DMS53 (cell line): Measurements from ENCODE around the gene FSHR.
A peak's percentile ranks its signal among the peaks of the same experiment; 100 is the strongest.

Experiments used
- DNase-seq: peaks from one replicate; lab custom pipeline; 2025; lab: John Stamatoyannopoulos, UW

The FSHR gene

GRCh38 chr2:48954935-48955334 lies 199.4 kb downstream of the FSHR start:
- no peak for DNase-seq

GRCh38 chr2:48954311-48954710 lies 200.0 kb downstream of the FSHR start:
- peak; percentile 7 for DNase-seq

DNA sequence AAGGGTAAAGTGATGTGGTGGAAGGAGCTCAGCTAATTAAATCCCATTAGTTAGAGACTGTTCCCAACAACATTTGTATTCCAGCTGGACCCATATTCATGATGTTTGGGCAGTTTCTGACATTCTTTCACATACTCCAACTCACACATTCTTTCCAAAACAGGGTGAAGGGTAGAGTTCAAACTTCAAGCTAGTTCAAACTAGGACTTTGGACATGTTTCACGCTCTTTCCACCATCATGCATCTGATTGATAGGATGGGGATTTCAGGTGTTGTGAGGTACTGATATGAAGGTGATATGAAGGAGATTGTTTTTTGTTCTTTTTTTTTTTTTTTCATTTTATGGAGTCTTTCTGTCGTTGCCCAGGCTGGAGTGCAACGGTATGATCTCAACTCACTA lies 201.7 kb downstream of the FSHR start:
- DNase-seq, result no peak

DNA sequence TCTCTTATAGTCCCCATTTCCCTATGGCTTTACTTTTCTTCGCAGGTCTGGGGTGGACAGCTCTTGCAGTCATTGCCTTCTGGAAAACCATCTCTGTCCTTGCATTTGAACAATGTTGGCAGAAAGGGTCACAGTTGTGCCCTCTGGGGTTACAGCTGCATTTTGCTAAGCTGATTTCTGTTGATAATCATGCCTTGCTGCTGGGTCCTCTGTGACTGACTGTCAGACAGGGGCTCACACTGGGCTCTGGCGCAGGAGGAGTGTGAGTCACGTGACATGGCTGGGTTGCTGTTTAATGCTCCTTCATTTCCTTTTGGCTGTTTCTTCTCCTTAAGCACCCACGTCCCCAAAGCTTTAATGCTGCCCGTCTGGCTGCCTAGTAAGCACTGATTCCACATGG lies 202.2 kb downstream of the FSHR start:
- no peak for DNase-seq

- DNase-seq, result no peak
These were observed 205.8 kb downstream of the FSHR start for GRCh38 chr2:48948400-48949125.

DNA sequence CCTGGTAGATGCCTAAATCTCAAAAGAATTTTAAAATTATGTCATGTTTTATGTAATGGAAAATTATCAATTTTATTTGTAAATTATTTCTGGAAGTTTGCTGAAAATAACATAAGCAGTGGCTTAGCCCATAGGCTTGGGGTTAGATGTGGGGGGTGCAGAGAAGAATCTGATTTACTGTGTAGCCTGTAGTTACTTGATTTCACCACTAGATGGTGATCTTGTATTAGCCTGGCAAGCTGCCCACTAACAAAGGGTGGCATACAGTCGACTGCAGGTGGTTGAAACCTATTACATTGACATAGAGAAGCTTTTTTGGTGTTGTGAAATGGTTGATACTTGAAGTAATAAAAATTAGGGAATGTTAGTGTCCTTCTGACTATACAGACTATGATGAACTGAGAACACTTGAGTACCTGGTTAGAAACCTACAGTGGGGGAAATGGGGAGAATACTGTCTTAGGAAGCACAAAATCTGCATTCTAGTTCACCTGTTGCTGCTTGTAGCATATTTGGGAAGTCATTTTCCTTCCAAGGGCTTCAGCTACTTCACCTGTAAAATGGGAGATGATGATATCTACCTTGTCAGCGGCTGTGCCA lies 207.8 kb downstream of the FSHR start:
- DNase-seq, result peak; percentile 81

- DNase-seq, result no peak
These were observed 209.4 kb downstream of the FSHR start for GRCh38 chr2:48944956-48945355.

GRCh38 chr2:48943436-48943835 lies 210.9 kb downstream of the FSHR start:
- DNase-seq, result no peak

DNA sequence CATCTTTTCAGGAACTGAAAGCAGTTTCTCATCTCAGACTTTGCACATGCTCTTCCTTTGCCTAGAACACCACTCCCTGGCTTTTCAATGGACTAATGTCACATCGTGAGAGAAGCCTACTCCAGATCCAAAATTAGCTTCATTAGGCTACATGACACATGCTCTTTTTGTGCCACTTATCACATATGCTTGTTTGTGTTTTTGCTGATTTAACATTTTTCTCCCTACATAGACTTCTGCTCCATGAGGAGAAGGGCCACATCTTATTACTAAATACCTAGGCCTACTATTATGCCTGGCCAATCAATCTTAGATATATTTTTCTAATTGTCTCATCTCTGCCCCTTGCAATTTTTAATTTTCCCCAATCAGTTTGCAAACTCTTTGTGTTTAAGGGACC lies 212.4 kb downstream of the FSHR start:
- no peak for DNase-seq

GRCh38 chr2:48941456-48941855 lies 212.9 kb downstream of the FSHR start:
- DNase-seq, result no peak

GRCh38 chr2:48940606-48941005 lies 213.7 kb downstream of the FSHR start:
- no peak for DNase-seq

- DNase-seq, result peak; percentile 47
These were observed 215.1 kb downstream of the FSHR start for GRCh38 chr2:48939232-48939631.

DNA sequence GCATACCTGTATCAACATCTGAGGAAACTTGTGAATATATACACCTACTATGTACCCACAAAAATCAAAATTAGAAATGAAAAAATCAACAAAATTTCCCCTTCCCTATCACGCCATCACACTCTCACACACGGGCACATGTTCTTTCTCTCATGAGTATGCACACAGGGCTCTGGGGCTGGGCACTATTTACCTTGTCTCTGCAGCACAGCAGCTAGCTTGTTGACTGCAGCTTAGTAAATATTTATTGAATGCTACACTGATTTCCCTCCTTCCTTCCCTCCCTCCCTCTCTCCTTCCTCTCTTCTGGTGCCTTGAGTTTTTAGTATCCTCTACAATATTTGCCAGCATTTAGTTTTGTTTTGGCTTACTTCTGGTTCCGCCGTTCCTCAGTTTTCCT lies 216.1 kb downstream of the FSHR start:
- peak; percentile 89 for DNase-seq

DNA sequence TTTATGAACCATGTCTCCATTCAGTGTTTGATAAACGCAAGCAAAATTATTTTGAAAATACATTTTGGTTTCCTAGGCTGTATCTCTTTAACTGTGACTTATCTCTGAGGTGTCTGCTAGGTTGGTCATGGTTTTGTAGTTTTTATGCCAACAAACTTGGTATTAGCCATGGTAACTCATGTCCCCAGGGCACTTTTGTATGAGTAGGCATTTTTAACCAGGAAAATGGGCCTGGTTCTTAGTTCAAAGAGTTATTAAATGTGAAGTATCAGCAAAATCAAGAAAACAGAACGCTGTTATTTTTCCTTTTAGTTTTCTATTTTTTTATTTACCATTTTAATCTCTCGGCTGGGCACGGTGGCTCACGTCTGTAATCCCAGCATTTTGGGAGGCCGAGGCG lies 219.5 kb downstream of the FSHR start:
- no peak for DNase-seq

- no peak for DNase-seq
These were observed 220.4 kb downstream of the FSHR start for GRCh38 chr2:48933828-48934497.

- no peak for DNase-seq
These were observed 221.6 kb downstream of the FSHR start for GRCh38 chr2:48932667-48933066.

DNA sequence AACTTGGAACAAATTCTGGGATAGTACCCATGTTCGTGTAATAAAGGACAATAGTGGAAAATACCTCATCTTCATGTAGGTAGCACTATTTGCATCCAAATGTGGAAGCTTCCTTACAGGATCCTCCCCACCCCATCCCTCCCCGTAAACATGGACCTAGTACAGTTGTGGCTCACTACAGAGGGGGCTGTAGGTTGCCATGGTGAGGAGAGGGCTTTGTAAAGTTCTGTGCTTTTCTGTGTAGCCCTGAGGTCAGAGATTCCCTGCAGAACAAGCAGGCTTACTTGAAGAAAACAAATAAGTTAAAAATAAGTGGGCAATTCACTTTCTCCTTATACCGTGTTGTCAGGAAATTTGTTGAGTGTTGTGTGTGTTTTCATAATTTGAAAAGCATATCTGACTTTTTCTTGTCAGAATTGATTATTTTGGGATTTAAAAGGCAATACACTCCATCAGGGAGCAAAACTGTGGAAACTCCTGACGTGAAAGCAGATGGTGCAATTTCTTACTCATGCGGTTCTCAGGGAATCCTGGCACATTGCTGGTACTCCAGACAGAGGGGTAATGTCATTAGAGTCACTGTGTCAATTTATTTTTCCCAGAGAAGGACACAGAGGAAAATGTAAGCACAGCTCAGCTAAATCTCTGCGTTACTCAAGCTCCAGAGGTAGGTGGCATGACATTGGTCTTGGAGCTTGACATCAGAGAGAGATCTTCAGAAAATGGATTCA lies 224.6 kb downstream of the FSHR start:
- no peak for DNase-seq

DNA sequence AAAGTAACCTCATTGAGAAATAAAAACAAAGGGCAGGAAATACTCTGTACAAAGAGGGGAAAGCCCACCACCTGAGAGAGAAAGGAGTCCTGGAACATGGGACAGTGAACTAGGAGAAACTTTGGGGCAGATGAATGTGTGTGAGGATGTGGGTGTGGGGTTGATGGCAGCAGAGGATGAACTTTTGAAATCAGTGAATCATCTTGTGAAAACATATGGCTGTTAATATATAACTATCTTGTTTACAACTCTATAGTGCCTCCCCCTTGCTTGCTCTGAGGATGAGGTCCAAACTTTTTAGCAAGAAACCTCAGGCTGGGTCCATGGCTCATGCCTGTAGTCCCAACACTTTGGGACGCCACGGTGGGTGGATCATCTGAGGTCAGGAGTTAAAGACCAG lies 227.0 kb downstream of the FSHR start:
- peak; percentile 57 for DNase-seq

DNA sequence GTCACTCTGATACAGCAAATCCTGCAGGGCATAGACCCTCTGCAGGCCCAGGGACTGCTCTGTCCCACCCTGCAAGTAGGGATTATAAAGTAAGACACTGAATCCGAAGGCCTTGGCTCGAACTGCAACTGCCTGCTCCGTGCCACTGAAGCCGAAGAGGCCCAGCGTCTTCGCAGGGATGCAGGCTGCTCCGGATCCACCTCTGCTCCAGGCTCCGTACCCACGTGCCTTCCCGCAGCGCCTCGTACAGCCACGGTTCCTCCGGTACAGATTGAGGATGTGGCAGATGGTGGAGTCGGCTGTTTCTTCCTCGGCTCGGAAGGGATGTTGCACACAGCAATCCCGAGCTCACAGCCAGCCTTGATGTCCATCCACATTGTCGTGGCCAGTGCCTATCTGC lies 238.4 kb downstream of the FSHR start:
- DNase-seq, result no peak

DNA sequence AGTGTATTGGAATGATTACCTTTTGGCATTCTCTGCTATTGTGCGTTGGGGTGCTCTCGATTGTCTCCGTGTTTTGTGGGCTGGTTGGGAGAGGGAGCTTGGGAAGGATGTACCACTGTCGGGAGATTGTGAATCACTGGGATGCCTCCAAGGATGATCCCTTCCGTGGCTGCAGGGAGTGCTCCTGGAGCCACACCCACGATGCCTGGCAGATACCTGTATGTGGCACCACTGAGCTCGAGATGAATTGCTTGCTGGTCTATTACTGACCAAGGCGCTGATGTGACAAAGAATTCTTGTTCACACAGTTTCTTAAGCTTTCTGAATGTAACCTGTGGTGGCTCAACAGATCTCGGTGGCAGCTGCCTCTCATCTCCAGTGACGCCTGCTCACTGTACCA lies 239.1 kb downstream of the FSHR start:
- DNase-seq, result peak; percentile 10

DNA sequence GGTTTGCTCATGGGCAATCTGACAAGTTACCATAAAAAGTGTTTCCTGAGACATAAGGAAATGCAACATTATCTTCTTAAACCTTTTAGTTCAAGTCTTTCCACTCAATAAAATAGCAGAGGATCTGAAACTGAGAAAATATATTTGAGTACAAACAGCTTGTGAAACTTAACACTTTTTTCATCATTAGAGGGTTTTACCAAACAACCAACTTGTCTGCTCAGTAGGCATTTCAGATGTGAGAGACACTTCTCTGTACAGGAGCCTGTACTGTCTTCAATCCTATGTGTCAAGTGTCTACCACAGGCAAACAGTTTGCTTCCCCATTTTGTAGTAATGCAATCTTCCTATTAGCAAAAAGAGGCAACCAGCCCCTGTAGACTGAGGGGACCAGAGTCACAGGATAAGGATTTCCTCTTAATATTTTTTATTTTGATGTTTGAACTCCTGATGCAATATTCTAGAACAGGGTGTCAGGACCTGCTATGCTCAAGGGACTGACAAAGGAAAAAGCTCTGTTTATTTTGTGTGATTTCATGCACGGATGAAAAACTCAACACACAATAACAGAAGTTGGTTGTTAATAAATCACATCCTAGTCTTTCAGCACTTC lies 239.7 kb downstream of the FSHR start:
- peak; percentile 33 for DNase-seq
